PFSK-1 (cell line): ENCODE data around the gene NCF4.

ENCODE experiments used
- FOXP2 ChIP-seq: optimal IDR thresholded peaks from 2 replicates; pipeline ENCODE3; 2011; ENCODE audit warnings: borderline replicate concordance, control low read depth, inconsistent platforms; ENCODE audit not compliant: insufficient read depth; ENCODE audit errors: extremely low read length, extremely low read depth
- POLR2AphosphoS5 ChIP-seq: IDR thresholded peaks from 2 replicates; pipeline ENCODE4 v1.6.1; 2012; ENCODE audit warnings: low read depth, mild to moderate bottlenecking, control low read depth, low read length, moderate library complexity
- SIN3A ChIP-seq: IDR thresholded peaks from 2 replicates; pipeline ENCODE4 v1.6.1; 2012; ENCODE audit warnings: mild to moderate bottlenecking, low read length, moderate library complexity, borderline replicate concordance; ENCODE audit not compliant: insufficient read depth
- TAF1 ChIP-seq: IDR thresholded peaks from 2 replicates; pipeline ENCODE4 v1.6.1; 2012; ENCODE audit warnings: low read length, control low read depth, borderline replicate concordance; ENCODE audit not compliant: insufficient read depth
- TF ChIP-seq, protein P1 (sequence below), 2 experiments: IDR thresholded peaks; 2 replicates each; pipeline versions ENCODE4 v1.6.1 to v1.8.0; 2011 to 2012; ENCODE audit warnings: low read depth in 2 of 2, low read length in 2 of 2, control low read depth in 1 of 2, inconsistent platforms in 1 of 2, mild to moderate bottlenecking in 1 of 2, moderate library complexity in 1 of 2; ENCODE audit not compliant: insufficient read depth in 1 of 2

Gene NCF4

DNA sequence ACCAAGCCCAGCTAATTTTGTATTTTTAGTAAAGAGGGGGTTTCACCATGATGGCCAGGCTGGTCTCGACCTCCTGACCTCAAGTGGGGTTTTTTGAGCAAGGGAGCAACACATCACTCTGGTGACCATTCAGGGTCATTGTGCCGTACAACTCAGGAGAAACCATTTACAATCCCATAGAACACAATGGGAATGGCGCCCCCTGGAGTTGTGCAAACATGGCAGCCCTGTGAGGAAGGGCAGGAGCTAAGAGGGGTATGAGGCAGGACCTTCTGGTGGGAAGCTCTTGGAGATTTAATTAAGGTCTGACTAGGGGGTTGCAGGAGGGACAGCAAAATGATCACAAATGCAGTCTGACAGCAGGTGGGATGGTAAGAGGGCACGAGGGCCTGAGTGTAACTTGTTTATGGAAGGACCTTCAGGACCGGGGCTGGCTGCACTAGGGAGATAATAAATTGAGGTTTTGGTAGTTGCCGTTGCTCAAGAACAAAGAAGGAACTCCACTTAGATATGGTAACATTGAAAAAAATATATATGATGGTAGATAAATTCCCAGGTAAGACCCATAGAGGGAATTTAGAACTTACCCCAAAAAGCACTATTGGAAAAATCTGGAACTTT, 43.6 kb downstream of the NCF4 start:
- TF ChIP-seq SIN3A (no peak), FOXP2 (no peak), POLR2AphosphoS5 (no peak), TAF1 (no peak)
- TF ChIP-seq, protein P1, sequence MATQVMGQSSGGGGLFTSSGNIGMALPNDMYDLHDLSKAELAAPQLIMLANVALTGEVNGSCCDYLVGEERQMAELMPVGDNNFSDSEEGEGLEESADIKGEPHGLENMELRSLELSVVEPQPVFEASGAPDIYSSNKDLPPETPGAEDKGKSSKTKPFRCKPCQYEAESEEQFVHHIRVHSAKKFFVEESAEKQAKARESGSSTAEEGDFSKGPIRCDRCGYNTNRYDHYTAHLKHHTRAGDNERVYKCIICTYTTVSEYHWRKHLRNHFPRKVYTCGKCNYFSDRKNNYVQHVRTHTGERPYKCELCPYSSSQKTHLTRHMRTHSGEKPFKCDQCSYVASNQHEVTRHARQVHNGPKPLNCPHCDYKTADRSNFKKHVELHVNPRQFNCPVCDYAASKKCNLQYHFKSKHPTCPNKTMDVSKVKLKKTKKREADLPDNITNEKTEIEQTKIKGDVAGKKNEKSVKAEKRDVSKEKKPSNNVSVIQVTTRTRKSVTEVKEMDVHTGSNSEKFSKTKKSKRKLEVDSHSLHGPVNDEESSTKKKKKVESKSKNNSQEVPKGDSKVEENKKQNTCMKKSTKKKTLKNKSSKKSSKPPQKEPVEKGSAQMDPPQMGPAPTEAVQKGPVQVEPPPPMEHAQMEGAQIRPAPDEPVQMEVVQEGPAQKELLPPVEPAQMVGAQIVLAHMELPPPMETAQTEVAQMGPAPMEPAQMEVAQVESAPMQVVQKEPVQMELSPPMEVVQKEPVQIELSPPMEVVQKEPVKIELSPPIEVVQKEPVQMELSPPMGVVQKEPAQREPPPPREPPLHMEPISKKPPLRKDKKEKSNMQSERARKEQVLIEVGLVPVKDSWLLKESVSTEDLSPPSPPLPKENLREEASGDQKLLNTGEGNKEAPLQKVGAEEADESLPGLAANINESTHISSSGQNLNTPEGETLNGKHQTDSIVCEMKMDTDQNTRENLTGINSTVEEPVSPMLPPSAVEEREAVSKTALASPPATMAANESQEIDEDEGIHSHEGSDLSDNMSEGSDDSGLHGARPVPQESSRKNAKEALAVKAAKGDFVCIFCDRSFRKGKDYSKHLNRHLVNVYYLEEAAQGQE (IDR thresholded peaks at IDR 0.05; ENCODE audit: insufficient read depth in 1 of 2, low read depth in 2 of 2, low read length in 2 of 2) = no peak

DNA sequence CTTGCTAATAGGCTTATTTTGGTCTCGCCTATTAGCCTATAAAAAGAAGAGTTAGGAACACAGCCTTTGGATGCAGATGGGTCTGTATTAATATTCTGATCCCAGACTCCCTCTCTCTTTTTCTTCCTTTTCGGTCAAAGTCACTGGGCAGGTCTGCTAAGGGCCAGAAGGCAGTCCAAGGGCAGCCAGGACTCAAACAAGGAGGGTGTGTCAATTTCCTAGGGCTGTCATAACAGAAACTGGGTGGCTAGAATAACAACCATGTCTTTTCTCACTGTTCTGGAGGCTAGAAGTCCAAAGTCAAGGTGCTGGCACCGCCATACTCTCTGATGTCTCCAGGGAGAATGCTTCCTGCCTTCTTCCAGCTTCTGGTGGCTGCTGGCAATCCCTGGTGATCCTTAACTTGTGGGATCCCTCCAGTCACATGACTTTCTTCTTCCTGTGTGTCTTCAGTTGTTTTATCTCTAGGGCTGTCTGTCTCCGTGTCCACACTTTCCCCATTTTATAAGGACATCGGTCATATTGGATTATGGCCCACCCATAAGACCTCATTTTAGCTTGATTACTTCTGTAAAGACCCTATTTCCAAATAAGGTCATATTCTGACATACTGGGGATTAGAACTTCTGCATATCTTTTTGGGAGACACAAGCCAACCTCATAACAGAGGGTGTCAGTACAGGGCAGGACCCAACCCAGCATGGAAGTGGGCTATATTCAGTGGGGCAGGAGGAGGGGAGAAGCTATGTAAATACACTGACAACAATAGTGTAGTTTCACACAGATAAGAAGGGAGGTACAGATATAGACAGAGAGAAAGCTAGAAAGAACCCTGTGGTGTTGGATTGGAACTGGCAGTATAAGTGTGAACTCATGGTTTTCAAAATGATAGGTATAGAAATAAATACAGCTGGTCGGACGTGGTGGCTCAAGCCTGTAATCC, 46.7 kb downstream of the NCF4 start:
- TF ChIP-seq POLR2AphosphoS5 = no peak
- no peak for TF ChIP-seq SIN3A
- TF ChIP-seq, protein P1 (IDR thresholded peaks at IDR 0.05; ENCODE audit: insufficient read depth in 1 of 2, low read depth in 2 of 2, low read length in 2 of 2) = no peak
- TF ChIP-seq TAF1 = no peak
- no peak for TF ChIP-seq FOXP2

DNA sequence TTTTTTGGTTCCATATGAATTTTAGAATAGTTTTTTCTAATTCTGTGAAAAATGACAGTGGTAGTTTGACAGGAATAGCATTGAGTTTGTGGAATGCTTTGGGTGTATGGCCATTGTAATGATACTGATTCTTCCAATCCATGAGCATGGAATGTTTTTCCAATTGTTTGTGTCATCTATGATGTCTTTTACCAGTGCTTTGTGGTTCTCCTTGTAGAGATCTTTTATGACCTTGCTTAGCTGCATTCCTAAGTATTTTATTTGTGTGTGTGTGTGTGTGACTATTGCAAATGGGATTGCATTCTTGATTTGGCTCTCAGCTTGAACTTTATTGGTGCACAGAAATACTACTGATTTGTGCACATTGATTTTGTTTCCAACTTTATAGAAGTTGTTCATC, 49.7 kb downstream of the NCF4 start:
- TF ChIP-seq FOXP2 (no peak), POLR2AphosphoS5 (no peak), TAF1 (no peak), SIN3A (no peak)
- TF ChIP-seq, protein P1 (IDR thresholded peaks at IDR 0.05; ENCODE audit: insufficient read depth in 1 of 2, low read depth in 2 of 2, low read length in 2 of 2) = no peak

DNA sequence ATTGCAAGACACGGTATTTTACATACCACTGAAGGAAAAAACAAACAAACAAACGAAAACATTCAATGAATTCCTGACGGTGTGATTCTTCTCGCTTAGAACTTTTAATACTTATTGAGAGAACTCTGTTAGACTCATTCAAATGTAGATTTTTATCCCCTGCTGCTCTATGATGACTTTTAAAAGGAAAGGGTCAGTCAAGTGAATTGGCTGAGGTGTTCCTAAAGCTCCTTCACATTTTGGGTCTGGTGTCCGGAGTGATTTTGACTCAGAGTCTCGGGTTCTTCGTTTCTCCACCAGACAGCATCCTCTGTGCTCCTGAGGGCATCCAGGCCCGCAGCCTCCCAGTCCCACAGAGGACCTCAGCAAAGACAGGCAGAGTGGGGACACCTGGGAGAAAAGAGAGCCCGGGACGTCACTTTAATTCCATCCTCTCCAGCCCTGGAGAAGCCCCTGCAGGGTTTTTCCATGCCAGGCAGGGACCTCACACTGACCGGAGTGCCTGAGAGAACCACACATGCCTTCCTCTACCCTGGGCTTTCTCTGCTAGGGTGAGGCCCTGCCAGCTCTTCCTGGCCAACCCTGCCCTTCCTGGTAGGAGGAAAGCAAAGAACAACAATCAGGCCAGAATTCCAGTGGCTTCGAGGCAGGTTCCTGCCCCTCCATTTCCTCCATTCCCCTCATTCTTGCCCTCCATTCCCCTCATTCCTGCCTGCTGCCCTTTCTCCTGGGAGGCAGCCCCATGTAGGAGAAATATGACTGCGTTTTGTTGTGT, 51.3 kb downstream of the NCF4 start:
- TF ChIP-seq FOXP2 = no peak
- TF ChIP-seq POLR2AphosphoS5 = no peak
- TF ChIP-seq, protein P1 (IDR thresholded peaks at IDR 0.05; ENCODE audit: insufficient read depth in 1 of 2, low read depth in 2 of 2, low read length in 2 of 2) = no peak
- TF ChIP-seq TAF1 = no peak
- TF ChIP-seq SIN3A = no peak
